Psoas muscle (tissue), 8 donors: ENCODE results near the gene CDKAL1. TPM values are rescaled to one million over a fixed set of nuclear protein-coding genes. Genes with fewer than 3 reads are reported as not detected.

Experiments
- ATAC-seq, 4 donors: fragments of 200-7000 bp; cut with Tn5 transposase; one replicate each; pipeline ENCODE4 v1.9.1; 2020; ENCODE audit warnings: moderate library complexity in 3 of 4, mild to moderate bottlenecking in 2 of 4
- DNase-seq, 2 donors: peaks; one replicate each; pipeline ENCODE4 v3.0.0-alpha.2; 2020
- H3K27ac ChIP-seq: fragments of 200-600 bp; one replicate; pipeline ENCODE4 v1.8.0; 2022
- H3K27me3 ChIP-seq, 3 donors: fragments of 200-600 bp in 1 of 3; one replicate each; pipeline versions ENCODE4 v1.6.1 to v1.8.0; 2013 to 2022; ENCODE audit warnings: low read length in 2 of 3, mild to moderate bottlenecking in 2 of 3, moderate library complexity in 1 of 3; ENCODE audit not compliant: insufficient read depth in 3 of 3
- H3K36me3 ChIP-seq, 2 donors: fragments of 200-600 bp in 1 of 2; one replicate each; pipeline versions ENCODE4 v1.6.1 to v1.8.0; 2013 to 2022; ENCODE audit warnings: low read depth in 1 of 2, mild to moderate bottlenecking in 1 of 2, moderate library complexity in 1 of 2; ENCODE audit not compliant: insufficient read depth in 1 of 2
- H3K4me1 ChIP-seq: fragments of 200-600 bp; one replicate; pipeline ENCODE4 v1.8.0; 2022
- H3K4me3 ChIP-seq: fragments of 200-600 bp; one replicate; pipeline ENCODE4 v1.8.0; 2022; ENCODE audit warnings: mild to moderate bottlenecking
- H3K9me3 ChIP-seq: fragments of 200-600 bp; one replicate; pipeline ENCODE4 v1.8.0; 2022
- CTCF ChIP-seq: fragments of 200-600 bp; IDR thresholded peaks from one replicate; pipeline ENCODE4 v1.8.0; 2022; ENCODE audit warnings: antibody characterized with exemption
- WGBS, 3 donors: extraction: QIAGEN DNeasy Blood & Tissue Kit; methylation state at CpG; one replicate each; pipeline versions ENCODE4 v1.1.6 to v1.1.7; 2013; 5-methylcytosine and 5-hydroxymethylcytosine counted together
- intact Hi-C, 2 donors: fragments of 100-400 bp; cut with DNase I; formaldehyde crosslinking; loops; one replicate each; pipeline versions ENCODE4 v1.11.0 to v1.14.2; 2022
- polyA plus RNA-seq, 3 donors: library from polyadenylated mRNA; stranded (reverse); fragments of 200-250 nt; gene quantifications; one replicate each; pipeline ENCODE4 v1.2.3, GENCODE V29; 2013
- total RNA-seq, 4 donors: library from RNA; stranded (reverse); fragmentation: NEBNext Ultra II Directional in 2 of 4; extraction: Animal tissue kit (Norgen Biotek cat#: 25700) in 2 of 4; gene quantifications; one replicate each; pipeline versions ENCODE4 v1.2.1 to v1.2.4, GENCODE V29; 2021 to 2023
- donor health status: healthy with polysubstance abuse.
- donor health status: DM: no; HTN: no; CAD: no; lungs with moderate emphysema.
- donor health status: Bipolar disorder and iron deficiency.
- donor health status: healthy.
- donor health status: DM: yes; HTN: yes; CAD: no.
- donor health status: DM: no; HTN: no; CAD: no.
- donor health status: DM: no; HTN: no; CAD: no.
- donor health status: DM: yes; HTN: yes; CAD: no.

The CDKAL1 gene
- total and polyA plus RNA-seq, 7 donors: 4.5 to 16.1 (median 12.9) TPM

GRCh38 chr6:20998748-20999448 is 464.6 kb downstream of the CDKAL1 start:
- no peak overlapping the region for H3K27ac ChIP-seq
- no peaks in the 10 kb centered on the region for H3K27me3 ChIP-seq
- peaks cover 4% of the 10 kb centered on the region for H3K4me1 ChIP-seq
- WGBS, 3 donors: 94 to 96% (median 95%) methylated on average over 6 of the region's 6 CpGs
- ATAC-seq (no peak), DNase-seq (no peak)
- peaks cover 2 to 7% of the 10 kb centered on the region in 2 donors for H3K36me3 ChIP-seq
- H3K9me3 ChIP-seq: peaks cover 13% of the 10 kb centered on the region
- TF ChIP-seq CTCF: no peak
- no peak overlapping the region for H3K4me3 ChIP-seq
- intact Hi-C loops: no loop called here

GRCh38 chr6:21000331-21000801 is 466.1 kb downstream of the CDKAL1 start:
- Histone ChIP-seq H3K27ac (no peak overlapping the region), H3K4me3 (no peak overlapping the region), H3K27me3 (no peaks in the 10 kb centered on the region), H3K9me3 (peaks cover 4% of the 10 kb centered on the region), H3K36me3 (peaks cover 2 to 7% of the 10 kb centered on the region in 2 donors), H3K4me1 (peaks cover 4% of the 10 kb centered on the region)
- intact Hi-C loops: no loop called here
- DNase-seq (no peak), ATAC-seq (no peak)
- 86 to 95% (median 92%) methylated on average over 2 of the region's 2 CpGs for WGBS, 3 donors
- no peak for TF ChIP-seq CTCF

GRCh38 chr6:21001736-21002135 is 467.5 kb downstream of the CDKAL1 start:
- WGBS, 3 donors: 36 to 44% (median 41%) methylated on average over 3 of the region's 3 CpGs
- H3K27me3 ChIP-seq: no peaks in the 10 kb centered on the region
- TF ChIP-seq CTCF: no peak
- H3K4me3 ChIP-seq: no peak overlapping the region
- intact Hi-C loops: no loop called here
- no peak overlapping the region for H3K27ac ChIP-seq
- H3K9me3 ChIP-seq: no peaks in the 10 kb centered on the region
- DNase-seq: no peak
- H3K4me1 ChIP-seq: peaks cover 4% of the 10 kb centered on the region
- peak in 1 of 4 donors; percentile 54 for ATAC-seq
- peaks cover 0 to 7% of the 10 kb centered on the region in 2 donors for H3K36me3 ChIP-seq

GRCh38 chr6:21003780-21004541 is 469.7 kb downstream of the CDKAL1 start:
- TF ChIP-seq CTCF: no peak
- H3K4me3 ChIP-seq: no peak overlapping the region
- intact Hi-C loops: no loop called here
- peaks cover 0 to 7% of the 10 kb centered on the region in 2 donors for H3K36me3 ChIP-seq
- peaks cover 4% of the 10 kb centered on the region for H3K4me1 ChIP-seq
- 63 to 68% (median 66%) methylated on average over 3 of the region's 3 CpGs for WGBS, 3 donors
- no peaks in the 10 kb centered on the region for H3K9me3 ChIP-seq
- ATAC-seq (no peak), DNase-seq (no peak)
- H3K27me3 ChIP-seq: no peaks in the 10 kb centered on the region
- no peak overlapping the region for H3K27ac ChIP-seq
